Activated T-helper 1 cell treated with anti-CD3 and anti-CD28 coated beads, Interleukin-2, amount 50 U/mL, for 16 hours (primary cell): ENCODE results near the gene CITED4.

ENCODE experiments used
- DNase-seq, 2 donors: peaks; one replicate each; pipeline ENCODE4 v3.0.0-alpha.2; 2020; ENCODE audit warnings: low read depth in 1 of 2, low spot score in 1 of 2

Gene CITED4

GRCh38 chr1:40855513-40855912 lies 6.7 kb downstream of the CITED4 start:
- no peak for DNase-seq

- no peak for DNase-seq
Observed at GRCh38 chr1:40853885-40854170, 8.3 kb downstream of the CITED4 start.

- DNase-seq: no peak
Observed at GRCh38 chr1:40853113-40853884, 8.9 kb downstream of the CITED4 start.

- DNase-seq: no peak
Observed at GRCh38 chr1:40851643-40852042, 10.5 kb downstream of the CITED4 start.

GRCh38 chr1:40849801-40850592 lies 12.2 kb downstream of the CITED4 start:
- DNase-seq: peak; percentile 54 to 64

- DNase-seq: no peak
Observed at GRCh38 chr1:40848530-40849189, 13.5 kb downstream of the CITED4 start.

GRCh38 chr1:40847023-40847745 lies 15.0 kb downstream of the CITED4 start:
- no peak for DNase-seq

GRCh38 chr1:40845895-40846294 lies 16.3 kb downstream of the CITED4 start:
- DNase-seq: no peak

- no peak for DNase-seq
Observed at GRCh38 chr1:40844887-40845878, 17.0 kb downstream of the CITED4 start.

- DNase-seq: no peak
Observed at GRCh38 chr1:40844079-40844478, 18.1 kb downstream of the CITED4 start.

- no peak for DNase-seq
Observed at GRCh38 chr1:40842691-40843090, 19.5 kb downstream of the CITED4 start.

- no peak for DNase-seq
Observed at GRCh38 chr1:40842207-40842606, 20.0 kb downstream of the CITED4 start.

- no peak for DNase-seq
Observed at GRCh38 chr1:40841602-40842001, 20.6 kb downstream of the CITED4 start.

GRCh38 chr1:40840526-40841323 lies 21.4 kb downstream of the CITED4 start:
- no peak for DNase-seq

- no peak for DNase-seq
Observed at GRCh38 chr1:40839943-40840335, 22.2 kb downstream of the CITED4 start.

- DNase-seq: no peak
Observed at GRCh38 chr1:40838980-40839942, 22.9 kb downstream of the CITED4 start.

GRCh38 chr1:40838045-40838979 lies 23.9 kb downstream of the CITED4 start:
- no peak for DNase-seq
